Measurements from ENCODE around the gene CRAT.
"Not testable (repeated sequence)": the region's sequence is repeated elsewhere in the genome, so short reads cannot be mapped to it uniquely, and the experiment has no call there.

DNA sequence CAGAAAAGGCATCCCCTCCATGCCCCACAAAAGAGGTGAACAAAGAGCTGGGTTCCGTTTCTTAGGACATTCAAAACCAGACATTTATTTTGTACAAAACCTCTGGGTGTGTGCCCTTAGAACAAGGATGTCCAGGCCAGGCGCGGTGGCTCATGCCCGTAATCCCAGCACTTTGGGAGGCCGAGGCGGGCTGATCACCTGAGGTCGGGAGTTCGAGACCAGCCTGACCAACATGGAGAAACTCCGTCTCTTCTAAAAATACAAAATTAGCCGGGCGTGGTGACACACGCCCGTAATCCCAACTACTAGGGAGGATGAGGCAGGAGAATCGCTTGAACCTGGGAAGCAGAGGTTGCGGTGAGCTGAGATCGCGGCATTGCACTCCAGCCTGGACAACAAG, 1.9 kb upstream of the CRAT start:
- TF ChIP-seq, protein P1, sequence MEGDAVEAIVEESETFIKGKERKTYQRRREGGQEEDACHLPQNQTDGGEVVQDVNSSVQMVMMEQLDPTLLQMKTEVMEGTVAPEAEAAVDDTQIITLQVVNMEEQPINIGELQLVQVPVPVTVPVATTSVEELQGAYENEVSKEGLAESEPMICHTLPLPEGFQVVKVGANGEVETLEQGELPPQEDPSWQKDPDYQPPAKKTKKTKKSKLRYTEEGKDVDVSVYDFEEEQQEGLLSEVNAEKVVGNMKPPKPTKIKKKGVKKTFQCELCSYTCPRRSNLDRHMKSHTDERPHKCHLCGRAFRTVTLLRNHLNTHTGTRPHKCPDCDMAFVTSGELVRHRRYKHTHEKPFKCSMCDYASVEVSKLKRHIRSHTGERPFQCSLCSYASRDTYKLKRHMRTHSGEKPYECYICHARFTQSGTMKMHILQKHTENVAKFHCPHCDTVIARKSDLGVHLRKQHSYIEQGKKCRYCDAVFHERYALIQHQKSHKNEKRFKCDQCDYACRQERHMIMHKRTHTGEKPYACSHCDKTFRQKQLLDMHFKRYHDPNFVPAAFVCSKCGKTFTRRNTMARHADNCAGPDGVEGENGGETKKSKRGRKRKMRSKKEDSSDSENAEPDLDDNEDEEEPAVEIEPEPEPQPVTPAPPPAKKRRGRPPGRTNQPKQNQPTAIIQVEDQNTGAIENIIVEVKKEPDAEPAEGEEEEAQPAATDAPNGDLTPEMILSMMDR (conservative IDR thresholded peaks at IDR 0.05; ENCODE audit: low read depth in 2 of 2): not testable (repeated sequence)
- TF ChIP-seq EZH2phosphoT487 (IDR thresholded peaks at IDR 0.05; ENCODE audit: unreplicated experiment); POLR2AphosphoS5 (IDR thresholded peaks at IDR 0.05; ENCODE audit: low read depth): not testable (repeated sequence)

Data from GM23338 (cell line).